HS-5 (cell line): ENCODE data around the gene RAP1GAP2.

Experiments used
- DNase-seq: peaks from one replicate; pipeline ENCODE4 v3.0.0-alpha.2; 2012; ENCODE audit warnings: low read depth

RAP1GAP2 gene

GRCh38 chr17:2853283-2854142 lies 57.3 kb downstream of the RAP1GAP2 start:
- no peak for DNase-seq

- DNase-seq = no peak
Observed at GRCh38 chr17:2854143-2855055, 58.2 kb downstream of the RAP1GAP2 start.

GRCh38 chr17:2855063-2855600 lies 58.9 kb downstream of the RAP1GAP2 start:
- DNase-seq = no peak

GRCh38 chr17:2856727-2857126 lies 60.5 kb downstream of the RAP1GAP2 start:
- no peak for DNase-seq

GRCh38 chr17:2860045-2860444 lies 63.8 kb downstream of the RAP1GAP2 start:
- no peak for DNase-seq

- no peak for DNase-seq
Observed at GRCh38 chr17:2860883-2861282, 64.6 kb downstream of the RAP1GAP2 start.

- DNase-seq = no peak
Observed at GRCh38 chr17:2862197-2862596, 66.0 kb downstream of the RAP1GAP2 start.

GRCh38 chr17:2863204-2863603 lies 67.0 kb downstream of the RAP1GAP2 start:
- no peak for DNase-seq

- DNase-seq = no peak
Observed at GRCh38 chr17:2865228-2865627, 69.0 kb downstream of the RAP1GAP2 start.

- DNase-seq = peak; percentile 87
Observed at GRCh38 chr17:2867441-2868424, 71.5 kb downstream of the RAP1GAP2 start.

- DNase-seq = no peak
Observed at GRCh38 chr17:2869604-2870003, 73.4 kb downstream of the RAP1GAP2 start.

GRCh38 chr17:2871205-2871604 lies 75.0 kb downstream of the RAP1GAP2 start:
- no peak for DNase-seq

- no peak for DNase-seq
Observed at GRCh38 chr17:2871720-2872119, 75.5 kb downstream of the RAP1GAP2 start.

GRCh38 chr17:2872282-2872681 lies 76.0 kb downstream of the RAP1GAP2 start:
- DNase-seq = no peak

GRCh38 chr17:2874189-2874686 lies 78.0 kb downstream of the RAP1GAP2 start:
- no peak for DNase-seq

- no peak for DNase-seq
Observed at GRCh38 chr17:2875608-2876007, 79.4 kb downstream of the RAP1GAP2 start.

GRCh38 chr17:2876467-2876866 lies 80.2 kb downstream of the RAP1GAP2 start:
- DNase-seq = no peak

GRCh38 chr17:2878751-2879254 lies 82.6 kb downstream of the RAP1GAP2 start:
- DNase-seq = no peak

GRCh38 chr17:2880050-2880449 lies 83.8 kb downstream of the RAP1GAP2 start:
- no peak for DNase-seq

- no peak for DNase-seq
Observed at GRCh38 chr17:2881295-2881694, 85.1 kb downstream of the RAP1GAP2 start.
